ENCODE measurements around the gene UVRAG. TPM values are rescaled to one million over a fixed set of nuclear protein-coding genes. Genes with fewer than 3 reads are reported as not detected.

UVRAG gene
- total RNA-seq, 1 experiment from 2014 or later: 31.3 TPM

GRCh38 chr11:75945446-75945845, 130.4 kb downstream of the UVRAG start:
- CTCF ChIA-PET: no interaction called here
- BruUV-seq (replicated peaks): no TSS peak

GRCh38 chr11:75945947-75946346, 130.9 kb downstream of the UVRAG start:
- Mint-ChIP-seq H3K27ac (ENCODE audit: unreplicated experiment) (no peak overlapping the region), H3K4me1 (ENCODE audit: low read depth, unreplicated experiment) (peaks cover 9% of the 10 kb centered on the region), H3K9me3 (ENCODE audit: unreplicated experiment) (no peaks in the 10 kb centered on the region), H3K27me3 (ENCODE audit: insufficient read depth, unreplicated experiment) (no peaks in the 10 kb centered on the region), H3K4me3 (ENCODE audit: unreplicated experiment) (no peak overlapping the region), H3K36me3 (ENCODE audit: insufficient read depth, unreplicated experiment) (no peaks in the 10 kb centered on the region)
- ChIA-PET CTCF (no interaction called here), POLR2A (no interaction called here)
- BruUV-seq (replicated peaks): no TSS peak
- intact Hi-C loops (cut with micrococcal nuclease; ENCODE audit: unreplicated experiment): no loop called here
- DNase-seq: no peak
- no peaks in the 10 kb centered on the region for H3K27me3 ChIP-seq (replicated peaks; ENCODE audit: control insufficient read depth, insufficient read depth, low read length)
- no peak for TF ChIP-seq CTCF (IDR thresholded peaks at IDR 0.05; ENCODE audit: insufficient read depth in 1 of 2, low read depth in 1 of 2, low read length in 1 of 2, severe bottlenecking in 1 of 2, unreplicated experiment in 1 of 2)
- no peaks in the 10 kb centered on the region for H3K9me3 ChIP-seq
- H3K4me3 ChIP-seq (ENCODE audit: low read depth, low read length): no peak overlapping the region
- no peaks in the 10 kb centered on the region for H3K36me3 ChIP-seq (ENCODE audit: control insufficient read depth, insufficient read depth, low read length)
- H3K4me1 ChIP-seq: no peaks in the 10 kb centered on the region

More at GRCh38 chr11:75945446-75945845, 130.4 kb downstream of the UVRAG start:
- Histone ChIP-seq H3K4me3 (ENCODE audit: low read depth, low read length) (no peak overlapping the region), H3K36me3 (ENCODE audit: control insufficient read depth, insufficient read depth, low read length) (no peaks in the 10 kb centered on the region), H3K27me3 (replicated peaks; ENCODE audit: control insufficient read depth, insufficient read depth, low read length) (no peaks in the 10 kb centered on the region), H3K9me3 (no peaks in the 10 kb centered on the region), H3K4me1 (no peaks in the 10 kb centered on the region)
- Mint-ChIP-seq H3K4me1 (ENCODE audit: low read depth, unreplicated experiment) (peaks cover 9% of the 10 kb centered on the region), H3K4me3 (ENCODE audit: unreplicated experiment) (no peak overlapping the region), H3K27ac (ENCODE audit: unreplicated experiment) (no peak overlapping the region), H3K9me3 (ENCODE audit: unreplicated experiment) (no peaks in the 10 kb centered on the region), H3K36me3 (ENCODE audit: insufficient read depth, unreplicated experiment) (no peaks in the 10 kb centered on the region), H3K27me3 (ENCODE audit: insufficient read depth, unreplicated experiment) (no peaks in the 10 kb centered on the region)
- no peak for DNase-seq
- TF ChIP-seq CTCF (IDR thresholded peaks at IDR 0.05; ENCODE audit: insufficient read depth in 1 of 2, low read depth in 1 of 2, low read length in 1 of 2, severe bottlenecking in 1 of 2, unreplicated experiment in 1 of 2): no peak
- POLR2A ChIA-PET: no interaction called here
- intact Hi-C loops (cut with micrococcal nuclease; ENCODE audit: unreplicated experiment): no loop called here

GRCh38 chr11:75946531-75947530, 131.8 kb downstream of the UVRAG start:
- POLR2A ChIA-PET: no interaction called here
- H3K27ac Mint-ChIP-seq (ENCODE audit: unreplicated experiment): no peak overlapping the region

More at GRCh38 chr11:75946531-75947530, 131.8 kb downstream of the UVRAG start:
- H3K4me3 ChIP-seq (ENCODE audit: low read depth, low read length): no peak overlapping the region
- TF ChIP-seq CTCF (IDR thresholded peaks at IDR 0.05; ENCODE audit: insufficient read depth in 1 of 2, low read depth in 1 of 2, low read length in 1 of 2, severe bottlenecking in 1 of 2, unreplicated experiment in 1 of 2): no peak
- Mint-ChIP-seq H3K4me3 (ENCODE audit: unreplicated experiment) (no peak overlapping the region), H3K36me3 (ENCODE audit: insufficient read depth, unreplicated experiment) (no peaks in the 10 kb centered on the region), H3K4me1 (ENCODE audit: low read depth, unreplicated experiment) (peaks cover 9% of the 10 kb centered on the region), H3K27me3 (ENCODE audit: insufficient read depth, unreplicated experiment) (no peaks in the 10 kb centered on the region), H3K9me3 (ENCODE audit: unreplicated experiment) (no peaks in the 10 kb centered on the region)
- BruUV-seq (replicated peaks): no TSS peak
- no peaks in the 10 kb centered on the region for H3K36me3 ChIP-seq (ENCODE audit: control insufficient read depth, insufficient read depth, low read length)
- no peaks in the 10 kb centered on the region for H3K9me3 ChIP-seq
- H3K27me3 ChIP-seq (replicated peaks; ENCODE audit: control insufficient read depth, insufficient read depth, low read length): no peaks in the 10 kb centered on the region
- H3K4me1 ChIP-seq: peaks cover 5% of the 10 kb centered on the region; the same call in 1 of the 2 replicates
- intact Hi-C loops (cut with micrococcal nuclease; ENCODE audit: unreplicated experiment): no loop called here
- CTCF ChIA-PET: no interaction called here
- no peak for DNase-seq

All from Caco-2 (cell line).